ENCODE data around the gene TECPR1.
A peak's percentile ranks its signal among the peaks of the same experiment; 100 is the strongest.

Gene TECPR1

GRCh38 chr7:98252425-98253054 is 508 bp upstream of the TECPR1 start:
- DNase-seq, result no peak
- intact Hi-C loops (cut with DNase I), result loop anchor here (2.0 kb wide), 1 partner anchor 28 kb away; the partner anchor contains the start of gene BRI3

GRCh38 chr7:98251231-98251600 is 816 bp downstream of the TECPR1 start:
- no peak for DNase-seq
- intact Hi-C loops (cut with DNase I), result no loop called here

GRCh38 chr7:98250789-98251188 is 1.2 kb downstream of the TECPR1 start:
- DNase-seq, result no peak
- intact Hi-C loops (cut with DNase I), result no loop called here

GRCh38 chr7:98249106-98249505 is 2.9 kb downstream of the TECPR1 start:
- DNase-seq, result no peak
- intact Hi-C loops (cut with DNase I), result no loop called here

GRCh38 chr7:98248156-98248555 is 3.9 kb downstream of the TECPR1 start:
- intact Hi-C loops (cut with DNase I), result no loop called here
- no peak for DNase-seq

GRCh38 chr7:98244871-98245270 is 7.2 kb downstream of the TECPR1 start:
- intact Hi-C loops (cut with DNase I), result loop anchor here (5.0 kb wide), 1 partner anchor 223 kb away; no protein-coding TSS in a partner anchor
- DNase-seq, result no peak

GRCh38 chr7:98242934-98243333 is 9.1 kb downstream of the TECPR1 start:
- no peak for DNase-seq
- intact Hi-C loops (cut with DNase I), result loop anchor here (5.0 kb wide), 1 partner anchor 221 kb away; no protein-coding TSS in a partner anchor

- no peak for DNase-seq
- intact Hi-C loops (cut with DNase I), result loop anchor here (5.0 kb wide), 1 partner anchor 220 kb away; no protein-coding TSS in a partner anchor
Observed at GRCh38 chr7:98242342-98242741, 9.7 kb downstream of the TECPR1 start.

GRCh38 chr7:98241674-98242241 is 10.3 kb downstream of the TECPR1 start:
- DNase-seq, result peak in 1 of 10 donors; percentile 51
- intact Hi-C loops (cut with DNase I), result loop anchor here (5.0 kb wide), 1 partner anchor 219 kb away; no protein-coding TSS in a partner anchor

GRCh38 chr7:98240961-98241673 is 10.9 kb downstream of the TECPR1 start:
- intact Hi-C loops (cut with DNase I), result loop anchor here (5.0 kb wide), 1 partner anchor 219 kb away; no protein-coding TSS in a partner anchor
- DNase-seq, result peak in 8 of 10 donors; percentile 28 to 93 (median 52)

GRCh38 chr7:98238976-98239375 is 13.1 kb downstream of the TECPR1 start:
- intact Hi-C loops (cut with DNase I), result no loop called here
- peak in 2 of 10 donors; percentile 55 to 66 for DNase-seq

- intact Hi-C loops (cut with DNase I), result no loop called here
- DNase-seq, result peak in 1 of 10 donors; percentile 46
Observed at GRCh38 chr7:98238076-98238475, 14.0 kb downstream of the TECPR1 start.

- intact Hi-C loops (cut with DNase I), result no loop called here
- peak in 2 of 10 donors; percentile 58 to 80 for DNase-seq
Observed at GRCh38 chr7:98236355-98237185, 15.5 kb downstream of the TECPR1 start.

- intact Hi-C loops (cut with DNase I), result no loop called here
- peak in 2 of 10 donors; percentile 51 to 76 for DNase-seq
Observed at GRCh38 chr7:98235901-98236300, 16.1 kb downstream of the TECPR1 start.

GRCh38 chr7:98234429-98235147 is 17.4 kb downstream of the TECPR1 start:
- no peak for DNase-seq
- intact Hi-C loops (cut with DNase I), result no loop called here

- DNase-seq, result peak in 2 of 10 donors; percentile 62 to 81
- intact Hi-C loops (cut with DNase I), result no loop called here
Observed at GRCh38 chr7:98233219-98234070, 18.6 kb downstream of the TECPR1 start.

- intact Hi-C loops (cut with DNase I), result no loop called here
- peak in 3 of 10 donors; percentile 52 to 68 (median 66) for DNase-seq
Observed at GRCh38 chr7:98232799-98233198, 19.2 kb downstream of the TECPR1 start.

GRCh38 chr7:98232263-98232585 is 19.8 kb downstream of the TECPR1 start:
- peak in 2 of 10 donors; percentile 23 to 71 for DNase-seq
- intact Hi-C loops (cut with DNase I), result no loop called here

All from posterior cingulate gyrus (tissue), 11 donors.